Measurements from ENCODE around the gene CRYBG3.

Gene CRYBG3

DNA sequence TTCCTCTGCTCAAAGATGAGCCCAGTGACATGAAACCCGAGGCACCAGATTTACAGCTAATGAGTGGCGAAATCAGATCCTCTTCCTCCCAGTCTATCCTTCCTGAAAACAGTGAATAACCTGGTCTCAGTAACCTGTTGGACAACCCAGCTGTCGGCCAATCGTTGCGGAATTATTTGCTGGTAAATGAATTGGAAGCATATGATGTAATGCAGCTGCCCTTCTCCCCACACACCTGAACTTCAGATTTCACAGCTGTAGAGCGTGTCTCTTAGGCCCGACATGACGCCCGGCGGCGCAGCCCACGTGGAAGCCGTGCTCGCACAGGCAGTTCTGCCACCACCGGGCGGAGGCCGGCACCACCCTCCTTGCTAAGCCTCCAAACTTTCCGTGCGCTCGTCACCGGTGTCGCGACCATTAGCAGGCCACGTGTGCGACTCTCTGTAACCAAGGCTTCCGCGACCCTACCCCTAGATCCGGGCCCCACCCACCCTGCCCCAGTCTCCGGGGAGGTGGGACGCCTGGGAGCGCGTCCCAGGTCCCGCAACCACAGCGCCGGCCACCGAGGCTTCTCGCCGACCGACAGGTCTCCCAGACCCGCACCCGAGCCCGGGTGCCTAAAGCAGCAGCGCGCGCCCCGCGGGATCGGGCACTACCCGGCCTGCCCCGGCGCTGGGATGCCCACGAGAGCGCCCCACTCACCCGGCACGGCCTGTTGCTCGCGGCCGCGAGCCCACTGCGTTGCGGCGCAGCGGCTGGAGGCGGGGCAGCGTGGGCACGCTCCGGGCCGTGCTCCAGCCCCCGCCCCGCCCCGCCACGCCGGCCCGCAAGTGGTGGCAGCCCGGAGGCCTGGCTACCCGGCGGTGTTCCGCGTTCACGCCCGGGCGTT lies 150.1 kb downstream of the CRYBG3 start, which contains the start of gene RIOX2:
RIOX2 (minus strand) TSS at position 753 of the 889 bp plus-strand sequence. CDS start 4,838 bp downstream, outside the sequence.
- DNase-seq (ENCODE audit: low spot score), result peak; percentile 74

DNA sequence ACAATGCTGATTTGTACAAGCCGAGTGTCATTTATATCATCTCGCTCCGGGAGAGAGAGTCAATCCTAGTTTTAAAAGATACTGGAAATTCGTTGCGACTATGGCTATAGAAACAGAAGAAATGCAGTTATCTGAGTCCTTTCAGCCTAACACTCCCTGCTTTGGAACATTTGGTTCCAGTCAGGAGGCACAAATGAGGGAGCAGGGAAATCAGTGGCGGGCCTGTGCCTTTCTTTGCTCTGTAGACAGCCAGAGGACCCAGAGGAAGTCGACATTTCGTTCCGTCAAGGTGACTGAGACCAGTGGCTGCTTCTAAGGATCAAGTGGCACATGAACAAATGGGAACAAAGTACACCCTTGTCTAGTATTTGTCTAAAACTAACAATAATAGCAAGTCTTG lies 151.2 kb downstream of the CRYBG3 start:
- no peak for DNase-seq (ENCODE audit: low spot score)

DNA sequence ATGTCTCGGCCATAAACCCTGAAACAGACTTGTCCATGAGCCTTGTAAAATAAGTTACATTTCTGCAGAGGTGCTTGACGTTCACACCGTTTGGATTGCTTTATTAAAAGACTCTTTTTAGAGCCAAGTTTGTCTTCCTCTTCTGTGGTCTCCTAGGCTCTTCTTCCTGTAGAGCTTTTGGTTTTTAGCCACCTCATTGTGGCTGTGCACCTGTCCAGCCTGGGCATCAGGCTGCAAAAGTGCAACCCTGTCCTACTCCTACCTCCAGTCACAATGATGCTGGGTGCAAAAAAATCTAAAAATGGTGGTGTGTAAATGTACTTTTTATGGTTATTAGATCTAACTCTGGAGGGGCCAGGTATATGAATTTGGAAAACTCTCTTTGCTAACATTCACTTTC lies 153.2 kb downstream of the CRYBG3 start:
- no peak for DNase-seq (ENCODE audit: low spot score)

DNA sequence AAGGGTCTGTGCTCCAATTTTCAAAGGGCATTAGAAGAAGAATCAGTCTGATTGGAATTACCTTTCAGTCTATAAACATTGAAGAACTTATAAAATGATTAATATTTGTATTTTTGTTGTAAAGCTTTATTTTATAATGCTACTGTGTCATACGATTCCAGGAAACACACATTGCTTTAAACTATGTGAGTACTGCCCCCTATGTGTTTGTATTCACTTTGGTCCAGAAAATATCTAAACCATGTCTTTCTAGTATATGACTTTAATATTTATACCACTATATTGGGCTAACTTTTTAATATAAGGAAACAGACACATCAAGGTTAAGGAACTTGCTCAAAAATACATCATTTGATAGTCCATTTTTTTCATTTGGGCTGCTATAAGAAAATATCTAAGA lies 153.7 kb downstream of the CRYBG3 start:
- DNase-seq (ENCODE audit: low spot score), result no peak

DNA sequence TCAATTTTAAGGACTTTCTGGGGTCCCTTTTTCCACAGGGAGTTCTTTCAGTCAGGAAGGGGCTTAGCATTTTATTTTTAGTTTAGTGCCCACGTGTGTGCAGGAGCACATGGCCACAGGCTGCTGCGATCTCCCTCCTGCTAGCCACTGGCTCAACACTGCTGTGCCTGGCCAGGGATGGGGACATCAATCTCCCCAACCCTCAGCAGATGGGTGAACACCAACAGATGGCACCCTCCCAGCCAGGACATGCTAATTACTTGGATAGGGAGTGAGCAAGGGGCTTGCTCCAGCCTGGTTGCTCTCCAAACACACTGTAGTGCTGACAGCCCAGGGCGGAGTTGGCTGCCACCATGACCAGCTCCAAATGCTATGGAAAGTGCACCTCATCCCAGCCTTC lies 157.8 kb downstream of the CRYBG3 start:
- DNase-seq (ENCODE audit: low spot score), result no peak

DNA sequence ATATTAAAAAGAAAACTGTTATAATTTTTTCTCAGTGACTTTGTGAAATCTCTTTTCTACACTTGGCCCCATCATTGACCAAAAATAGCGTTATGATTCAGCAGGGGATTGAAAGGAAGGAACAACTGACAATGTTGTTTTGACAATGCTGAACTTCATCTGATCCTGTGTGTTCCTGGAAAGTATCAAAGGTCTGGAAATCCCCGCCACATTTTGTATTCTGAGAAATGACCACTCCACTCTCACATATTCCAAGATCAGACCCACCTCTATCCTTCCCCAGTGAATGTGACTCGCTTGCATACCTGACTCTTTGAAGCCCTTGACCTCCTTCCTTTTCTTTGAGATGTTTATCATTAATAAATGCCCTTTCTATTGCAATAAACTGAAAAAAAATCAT lies 160.1 kb downstream of the CRYBG3 start:
- no peak for DNase-seq (ENCODE audit: low spot score)

DNA sequence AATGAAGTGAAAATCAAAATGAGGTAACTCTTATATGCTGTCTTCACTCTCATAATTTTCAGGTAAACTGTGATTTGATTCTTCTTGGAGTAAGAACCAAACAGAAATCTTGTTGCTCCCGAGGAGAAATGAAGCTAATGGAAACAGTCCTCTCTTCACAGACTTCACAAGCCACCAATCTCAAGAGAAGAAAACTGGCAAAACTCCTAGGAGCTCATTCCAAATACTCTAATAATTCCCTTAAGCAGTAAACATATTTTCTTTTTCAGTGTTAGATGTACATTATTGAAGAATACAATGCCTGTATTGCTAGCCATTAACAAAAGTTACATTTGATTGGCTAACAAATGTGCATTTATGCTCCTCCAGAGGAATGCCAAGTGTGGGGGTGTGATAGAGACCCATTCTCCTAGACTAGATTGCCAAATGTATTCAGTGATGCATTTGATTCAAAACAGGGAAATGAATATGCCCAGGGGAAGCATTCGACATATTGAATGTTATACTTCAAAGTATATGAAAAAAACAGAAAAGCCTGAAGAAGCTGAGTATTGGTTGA lies 162.2 kb downstream of the CRYBG3 start:
- DNase-seq (ENCODE audit: low spot score), result no peak

DNA sequence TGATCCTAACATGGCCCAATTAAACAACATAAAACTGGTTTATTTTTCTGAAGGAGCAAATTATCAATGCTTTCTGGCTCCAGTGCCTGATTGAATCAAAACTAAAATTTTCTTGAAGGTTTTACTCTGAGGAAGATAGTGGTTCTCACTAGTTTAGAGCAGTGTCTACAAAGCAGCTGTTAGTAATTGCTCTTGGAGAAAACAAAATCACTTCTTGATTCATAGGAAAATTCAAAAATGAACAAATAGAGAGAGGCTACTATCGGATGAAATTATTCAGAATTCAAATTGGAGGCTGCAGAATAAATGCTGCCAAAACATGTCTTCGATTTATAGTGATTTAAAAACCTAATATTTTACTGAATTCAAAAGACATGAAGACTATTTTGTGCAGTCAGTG lies 165.5 kb downstream of the CRYBG3 start:
- no peak for DNase-seq (ENCODE audit: low spot score)

DNA sequence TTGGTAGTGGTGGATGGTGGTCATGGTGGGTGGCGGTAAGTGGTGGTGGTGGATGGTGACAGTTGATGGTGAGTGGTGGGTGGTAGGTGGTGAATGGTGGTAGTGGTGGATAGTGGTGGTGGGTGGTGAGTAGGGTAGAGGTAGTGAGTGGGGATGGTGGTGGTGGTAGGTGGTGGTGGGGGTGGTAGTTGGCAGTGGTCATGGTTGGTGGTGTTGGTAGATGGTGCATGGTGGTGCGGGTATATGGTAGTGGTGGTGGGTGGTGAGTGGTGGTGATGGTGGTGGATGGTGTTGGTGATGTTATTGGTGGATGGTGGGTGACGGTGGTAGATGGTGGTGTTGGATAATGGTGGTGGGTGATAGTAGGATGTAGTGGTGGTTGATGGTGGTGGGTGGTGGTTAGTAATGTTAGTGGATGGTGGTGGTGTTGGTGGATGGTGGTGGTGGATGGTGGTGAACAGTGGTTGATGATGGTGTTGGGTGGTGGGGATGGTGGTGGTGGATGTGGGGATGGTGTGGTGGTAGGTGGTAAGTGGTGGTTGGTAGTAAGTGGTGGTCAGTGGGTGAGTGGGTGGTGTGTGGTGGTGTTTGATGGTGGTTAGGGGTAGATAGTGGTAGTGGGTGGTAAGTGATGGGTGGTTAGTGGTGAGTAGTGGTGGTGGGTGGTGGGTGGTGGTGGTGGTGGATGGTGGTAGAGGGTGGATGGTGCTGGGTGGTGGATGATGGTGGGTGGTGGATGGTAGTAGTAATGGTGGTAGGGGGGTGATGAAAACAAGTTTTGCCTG lies 167.2 kb downstream of the CRYBG3 start:
- no peak for DNase-seq (ENCODE audit: low spot score)

DNA sequence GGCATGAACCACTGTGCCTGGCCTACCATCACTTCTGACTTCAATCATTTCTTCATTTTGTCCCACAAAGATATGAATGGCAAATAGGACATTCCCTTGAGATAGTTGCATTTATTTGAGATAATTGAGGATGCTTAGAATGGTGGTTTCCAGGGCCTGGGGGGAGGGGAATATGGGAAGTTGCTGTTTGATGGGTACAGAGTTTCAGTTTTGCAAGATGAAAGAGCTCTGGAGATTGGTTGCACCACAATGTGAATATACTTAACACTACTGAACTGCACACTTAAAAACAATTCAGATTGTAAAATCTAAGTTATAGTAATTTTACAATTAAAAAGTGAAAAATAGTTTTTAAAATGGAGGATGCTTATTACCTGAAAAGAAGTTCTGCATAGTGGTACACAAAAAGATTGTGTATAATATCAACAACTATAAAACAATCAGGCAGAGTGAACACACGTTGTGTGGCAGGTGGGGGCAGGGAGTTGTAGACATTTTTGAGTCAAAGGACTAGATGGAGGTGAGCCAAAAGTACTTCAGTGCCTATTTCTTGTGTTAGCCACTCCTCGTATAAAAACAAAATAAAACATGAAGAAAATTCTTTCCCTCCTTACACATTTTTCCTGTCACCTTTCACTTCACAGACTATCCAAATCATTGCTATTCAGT lies 168.9 kb downstream of the CRYBG3 start:
- no peak for DNase-seq (ENCODE audit: low spot score)

DNA sequence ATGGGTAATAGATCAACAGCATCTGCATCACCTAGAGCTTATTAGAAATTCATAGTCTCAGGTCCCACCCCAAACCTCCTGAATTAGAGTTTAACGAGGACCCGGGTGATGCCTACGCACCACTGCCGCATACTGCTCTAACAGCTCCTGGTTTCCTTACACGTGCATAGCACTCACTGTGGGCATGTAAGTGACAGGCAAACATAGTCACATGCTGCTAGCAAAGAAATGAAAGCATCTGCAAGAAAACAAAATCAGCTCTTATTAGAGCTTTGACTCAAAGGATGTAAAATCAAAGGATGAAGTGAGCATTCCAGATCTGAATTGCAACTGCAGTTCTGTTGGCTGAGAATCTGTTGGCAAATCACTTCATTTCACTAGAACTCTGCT lies 169.5 kb downstream of the CRYBG3 start:
- DNase-seq (ENCODE audit: low spot score), result no peak

DNA sequence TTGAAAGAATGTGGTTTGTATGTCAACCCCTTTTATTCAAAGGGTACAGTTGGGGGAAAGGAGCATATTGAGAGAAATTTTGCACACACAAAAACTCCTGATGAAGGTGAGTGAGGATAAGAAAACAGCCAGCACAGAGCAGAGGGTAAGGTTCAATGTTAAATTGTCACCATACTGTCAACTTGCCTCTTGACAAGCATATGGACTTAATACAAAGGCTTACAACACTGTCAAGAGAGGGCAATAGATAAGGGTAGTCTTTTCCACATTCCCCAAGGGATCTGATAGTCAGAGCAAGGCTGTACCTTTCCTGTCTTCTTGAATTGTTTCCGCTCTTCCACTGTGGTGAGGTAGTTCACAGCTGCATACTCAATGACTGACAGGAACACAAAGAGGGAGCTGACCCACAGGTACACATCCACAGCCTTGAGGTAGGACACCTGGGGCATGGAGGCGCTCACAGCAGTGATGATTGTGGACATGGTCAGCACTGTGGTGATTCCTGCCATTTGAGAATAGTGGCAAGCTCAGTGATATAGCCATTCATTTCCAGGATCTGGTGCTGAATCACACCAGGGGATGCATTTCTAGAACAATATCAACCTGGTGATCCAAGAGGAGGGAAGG lies 170.8 kb downstream of the CRYBG3 start:
- no peak for DNase-seq (ENCODE audit: low spot score)

DNA sequence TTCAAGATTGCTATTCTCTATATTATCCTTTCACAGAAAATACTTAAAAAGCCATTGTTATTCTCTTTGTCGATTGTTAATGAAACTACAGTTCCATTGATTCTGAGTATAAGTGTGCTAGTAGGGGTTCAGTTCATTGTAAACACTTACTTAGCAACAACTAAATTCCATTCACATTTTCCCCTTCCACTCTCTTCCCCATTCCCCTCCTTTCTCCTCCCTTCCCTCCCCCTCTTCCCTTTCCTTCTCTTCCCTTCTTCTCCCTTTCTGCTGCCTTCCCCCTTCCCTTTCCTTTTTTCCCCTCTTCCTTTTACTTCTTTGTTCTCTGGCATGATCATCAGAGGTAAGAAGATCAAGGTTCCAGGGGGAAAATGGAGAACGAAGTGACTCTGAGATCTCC lies 171.7 kb downstream of the CRYBG3 start:
- no peak for DNase-seq (ENCODE audit: low spot score)

DNA sequence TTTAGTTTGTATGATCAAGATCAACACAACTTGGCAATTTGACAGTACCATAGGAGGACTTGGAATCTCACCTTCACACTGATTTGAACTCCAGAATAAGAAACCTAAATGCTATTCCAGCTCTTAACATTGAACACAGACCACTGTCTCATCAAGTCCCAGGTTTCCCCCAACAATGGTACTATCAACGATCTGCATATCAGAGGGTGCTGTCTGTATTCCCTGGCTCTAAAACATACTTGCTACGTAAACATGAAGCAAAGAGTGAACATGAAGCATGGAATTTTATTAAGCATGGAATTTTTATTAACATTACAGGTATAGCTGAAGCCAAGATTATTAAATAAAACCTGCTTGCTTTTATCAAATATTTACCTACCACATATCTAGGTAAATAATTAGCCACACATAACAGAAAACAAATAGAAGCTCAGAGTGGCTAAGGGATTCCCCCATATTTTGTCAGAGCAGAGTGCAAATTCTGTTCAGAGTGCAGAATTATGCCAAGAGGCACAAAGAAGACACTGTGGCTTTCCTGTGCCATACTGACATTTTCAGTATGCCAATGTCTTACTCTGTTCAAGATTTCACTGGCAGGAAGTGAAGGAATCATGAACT lies 172.6 kb downstream of the CRYBG3 start:
- no peak for DNase-seq (ENCODE audit: low spot score)

Measured in HuH-7.5 (cell line).